ENCODE data around the gene CPNE7.

- no peak for TF ChIP-seq POLR2A (IDR thresholded peaks at IDR 0.05; ENCODE audit: low read length)
- TF ChIP-seq GATA1 (IDR thresholded peaks at IDR 0.05; ENCODE audit: low read depth, low read length): no peak
Measured at GRCh38 chr16:89561884-89562599, 13.5 kb upstream of the CPNE7 start.

All from erythroblast (primary cell).